Liver (tissue), 9 donors: Measurements from ENCODE around the gene MYO1C. TPM values are rescaled to one million over a fixed set of nuclear protein-coding genes. Genes with fewer than 3 reads are reported as not detected.
"Not testable (repeated sequence)": the region's sequence is repeated elsewhere in the genome, so short reads cannot be mapped to it uniquely, and the experiment has no call there.

Source experiments
- DNase-seq: peaks from one replicate; pipeline ENCODE4 v3.0.0-alpha.2; 2017; ENCODE audit warnings: low spot score
- H3K27ac ChIP-seq, 2 donors: one replicate each; pipeline ENCODE4 v1.7.0; 2013; ENCODE audit warnings: inconsistent platforms in 2 of 2, low read length in 2 of 2, control low read depth in 1 of 2, low read depth in 1 of 2, mild to moderate bottlenecking in 1 of 2
- H3K27me3 ChIP-seq, 4 donors: one replicate each; pipeline versions ENCODE4 v1.6.1 to v1.7.0; 2013; ENCODE audit warnings: low read length in 3 of 4, inconsistent platforms in 1 of 4, mild to moderate bottlenecking in 1 of 4, moderate library complexity in 1 of 4; ENCODE audit not compliant: control insufficient read depth in 4 of 4, insufficient read depth in 4 of 4
- H3K36me3 ChIP-seq, 4 donors: one replicate each; pipeline versions ENCODE4 v1.6.1 to v1.7.0; 2013; ENCODE audit warnings: low read length in 3 of 4, mild to moderate bottlenecking in 3 of 4, low read depth in 1 of 4, moderate library complexity in 1 of 4; ENCODE audit not compliant: control insufficient read depth in 4 of 4, insufficient read depth in 3 of 4
- H3K4me1 ChIP-seq, 4 donors: one replicate each; pipeline versions ENCODE4 v1.6.1 to v1.7.0; 2013; ENCODE audit warnings: low read length in 3 of 4, mild to moderate bottlenecking in 3 of 4, moderate library complexity in 1 of 4; ENCODE audit not compliant: control insufficient read depth in 4 of 4, insufficient read depth in 4 of 4
- H3K4me3 ChIP-seq, 3 donors: one replicate each; pipeline versions ENCODE4 v1.6.1 to v1.7.0; 2013; ENCODE audit warnings: low read length in 3 of 3, control low read depth in 1 of 3, low read depth in 1 of 3, mild to moderate bottlenecking in 1 of 3
- H3K9ac ChIP-seq, 2 donors: one replicate each; pipeline ENCODE4 v1.7.0; 2013; ENCODE audit warnings: low read length in 2 of 2, mild to moderate bottlenecking in 2 of 2, moderate library complexity in 2 of 2, control low read depth in 1 of 2, low read depth in 1 of 2
- H3K9me3 ChIP-seq, 4 donors: one replicate each; pipeline versions ENCODE4 v1.6.1 to v1.7.0; 2013; ENCODE audit warnings: low read length in 3 of 4; ENCODE audit not compliant: control insufficient read depth in 4 of 4
- ATF3 ChIP-seq: IDR thresholded peaks from 2 replicates; pipeline ENCODE4 v1.6.1; 2016; ENCODE audit warnings: antibody characterized with exemption
- CTCF ChIP-seq: fragments of 150-350 bp; IDR thresholded peaks from 2 replicates; pipeline ENCODE4 v1.5.1; 2017; ENCODE audit warnings: improper control_type of control experiment, low read depth, low read length; ENCODE audit not compliant: missing input control
- EGR1 ChIP-seq, 2 donors: IDR thresholded peaks; 2 replicates each; pipeline ENCODE4 v1.6.1; 2016 to 2018; ENCODE audit warnings: antibody characterized with exemption in 2 of 2, low read depth in 2 of 2
- FOXA1 ChIP-seq: IDR thresholded peaks from 2 replicates; pipeline ENCODE4 v1.6.1; 2016; ENCODE audit warnings: antibody characterized with exemption
- FOXA2 ChIP-seq: IDR thresholded peaks from 2 replicates; pipeline ENCODE4 v1.6.1; 2016; ENCODE audit warnings: antibody characterized with exemption
- GABPA ChIP-seq, 2 donors: IDR thresholded peaks in 1 of 2; conservative IDR thresholded peaks in 1 of 2; 2 replicates each; pipeline ENCODE4 v1.6.1; 2016; ENCODE audit warnings: antibody characterized with exemption in 2 of 2, mild to moderate bottlenecking in 1 of 2, moderate library complexity in 1 of 2
- JUND ChIP-seq, 2 donors: IDR thresholded peaks; 2 replicates each; pipeline ENCODE4 v1.6.1; 2016; ENCODE audit warnings: antibody characterized with exemption in 2 of 2
- RXRA ChIP-seq, 2 donors: IDR thresholded peaks; 2 replicates each; pipeline ENCODE4 v1.6.1; 2017 to 2018; ENCODE audit warnings: antibody characterized with exemption in 2 of 2, mild to moderate bottlenecking in 1 of 2
- SP1 ChIP-seq: IDR thresholded peaks from 2 replicates; pipeline ENCODE4 v1.6.1; 2018; ENCODE audit warnings: antibody characterized with exemption, mild to moderate bottlenecking
- TAF1 ChIP-seq: conservative IDR thresholded peaks from 2 replicates; pipeline ENCODE4 v1.6.1; 2016; ENCODE audit warnings: antibody characterized with exemption, mild to moderate bottlenecking
- YY1 ChIP-seq: IDR thresholded peaks from 2 replicates; pipeline ENCODE4 v1.6.1; 2016; ENCODE audit warnings: antibody characterized with exemption, mild to moderate bottlenecking
- WGBS: extraction: QIAGEN DNeasy Blood & Tissue Kit; methylation state at CpG from one replicate; pipeline ENCODE4 v1.1.7; 2013; 5-methylcytosine and 5-hydroxymethylcytosine counted together
- polyA plus RNA-seq, 2 donors: library from polyadenylated mRNA; stranded (reverse) in 1 of 2; unstranded in 1 of 2; fragments of 200-250 nt in 1 of 2; fragments of >200 nt in 1 of 2; fragmentation: Nextera tagmentation in 1 of 2; extraction: Ambion mirVana in 1 of 2; gene quantifications; one replicate each; pipeline versions ENCODE4 v1.2.1 to v1.2.3, GENCODE V29; 2013 to 2015
- total RNA-seq, 2 donors: library from RNA; depleted of rRNA; stranded (reverse); fragments of >200 nt; gene quantifications; one replicate each; pipeline ENCODE4 v1.2.3, GENCODE V29; 2014
- TF ChIP-seq, protein P1 (sequence below): IDR thresholded peaks from 2 replicates; pipeline ENCODE4 v1.6.1; 2016; ENCODE audit warnings: antibody characterized with exemption
- TF ChIP-seq, protein P2 (sequence below): IDR thresholded peaks from 2 replicates; pipeline ENCODE4 v1.6.1; 2016; ENCODE audit warnings: antibody characterized with exemption
- donor health status: healthy.
- donor health status: healthy.
- donor health status: healthy.
- donor health status: healthy.
- donor health status: healthy.

Gene MYO1C
- total and polyA plus RNA-seq, 4 donors = 20.3 to 61.7 (median 28.2) TPM

- H3K4me1 ChIP-seq = no peaks in the 10 kb centered on the region
- no peaks in the 10 kb centered on the region for H3K27me3 ChIP-seq
- H3K36me3 ChIP-seq = peaks cover 2 to 35% (median 23%) of the 10 kb centered on the region in 4 donors
- no peak overlapping the region for H3K9ac ChIP-seq
- no peak for DNase-seq
- H3K27ac ChIP-seq = no peak overlapping the region
- TF ChIP-seq RXRA (IDR thresholded peaks at IDR 0.05) (no peak), CTCF (no peak), SP1 (no peak), JUND (IDR thresholded peaks at IDR 0.05) (no peak), GABPA (IDR thresholded peaks at IDR 0.05 in 1 of 2, conservative IDR thresholded peaks at IDR 0.05 in 1 of 2) (no peak), ATF3 (no peak), YY1 (no peak), TAF1 (no peak), FOXA2 (no peak), FOXA1 (no peak)
- TF ChIP-seq, protein P1, sequence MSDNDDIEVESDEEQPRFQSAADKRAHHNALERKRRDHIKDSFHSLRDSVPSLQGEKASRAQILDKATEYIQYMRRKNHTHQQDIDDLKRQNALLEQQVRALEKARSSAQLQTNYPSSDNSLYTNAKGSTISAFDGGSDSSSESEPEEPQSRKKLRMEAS = no peak
- TF ChIP-seq, protein P2, sequence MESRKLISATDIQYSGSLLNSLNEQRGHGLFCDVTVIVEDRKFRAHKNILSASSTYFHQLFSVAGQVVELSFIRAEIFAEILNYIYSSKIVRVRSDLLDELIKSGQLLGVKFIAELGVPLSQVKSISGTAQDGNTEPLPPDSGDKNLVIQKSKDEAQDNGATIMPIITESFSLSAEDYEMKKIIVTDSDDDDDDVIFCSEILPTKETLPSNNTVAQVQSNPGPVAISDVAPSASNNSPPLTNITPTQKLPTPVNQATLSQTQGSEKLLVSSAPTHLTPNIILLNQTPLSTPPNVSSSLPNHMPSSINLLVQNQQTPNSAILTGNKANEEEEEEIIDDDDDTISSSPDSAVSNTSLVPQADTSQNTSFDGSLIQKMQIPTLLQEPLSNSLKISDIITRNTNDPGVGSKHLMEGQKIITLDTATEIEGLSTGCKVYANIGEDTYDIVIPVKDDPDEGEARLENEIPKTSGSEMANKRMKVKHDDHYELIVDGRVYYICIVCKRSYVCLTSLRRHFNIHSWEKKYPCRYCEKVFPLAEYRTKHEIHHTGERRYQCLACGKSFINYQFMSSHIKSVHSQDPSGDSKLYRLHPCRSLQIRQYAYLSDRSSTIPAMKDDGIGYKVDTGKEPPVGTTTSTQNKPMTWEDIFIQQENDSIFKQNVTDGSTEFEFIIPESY = no peak
- WGBS = 98% methylated on average over 11 of the region's 11 CpGs
- H3K9me3 ChIP-seq = no peaks in the 10 kb centered on the region
- H3K4me3 ChIP-seq = no peak overlapping the region
Measured at GRCh38 chr17:1420163-1420562, 72.3 kb downstream of the MYO1C start.

- DNase-seq, H3K4me1 ChIP-seq, H3K4me3 ChIP-seq, H3K27me3 ChIP-seq, H3K9ac ChIP-seq, H3K9me3 ChIP-seq, H3K27ac ChIP-seq: not testable (repeated sequence)
- H3K36me3 ChIP-seq = peaks cover 2 to 32% (median 19%) of the 10 kb centered on the region in 4 donors
- 93% methylated on average over 10 of the region's 10 CpGs for WGBS
Measured at GRCh38 chr17:1418476-1418875, 74.0 kb downstream of the MYO1C start.

DNA sequence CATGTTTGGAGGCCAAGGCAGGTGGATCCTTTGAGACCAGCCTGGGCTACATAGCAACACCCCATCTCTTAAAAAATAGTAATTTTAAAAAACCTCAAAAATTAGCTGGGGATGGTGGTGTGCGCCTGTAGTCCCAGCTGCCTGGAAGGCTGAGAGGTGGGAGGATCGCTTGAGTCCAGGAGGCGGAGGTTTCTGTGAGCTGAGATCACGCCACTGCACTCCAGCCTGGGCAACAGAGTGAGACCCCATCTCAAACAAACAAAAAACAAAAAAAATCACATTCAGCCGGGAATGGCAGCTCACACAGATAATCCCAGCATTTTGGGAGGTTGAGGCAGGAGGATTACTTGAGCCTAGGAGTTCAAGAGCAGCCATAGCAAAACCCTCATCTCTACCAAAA, 76.1 kb downstream of the MYO1C start:
- WGBS = 97% methylated on average over 5 of the region's 5 CpGs

More for the DNA sequence above, 76.1 kb downstream of the MYO1C start:
- no peaks in the 10 kb centered on the region for H3K9me3 ChIP-seq
- H3K36me3 ChIP-seq = peaks cover 2 to 14% (median 4%) of the 10 kb centered on the region in 4 donors
- no peak overlapping the region for H3K9ac ChIP-seq
- no peak overlapping the region for H3K4me3 ChIP-seq
- DNase-seq = no peak
- no peaks in the 10 kb centered on the region for H3K27me3 ChIP-seq
- TF ChIP-seq TAF1 = no peak
- TF ChIP-seq EGR1 (IDR thresholded peaks at IDR 0.05; ENCODE audit: low read depth in 2 of 2) = no peak
- peaks cover 0 to 18% (median 10%) of the 10 kb centered on the region in 4 donors for H3K4me1 ChIP-seq
- no peak overlapping the region for H3K27ac ChIP-seq
